UCSD-AML1 (cell line): Measurements from ENCODE around the gene TRMT10A.
A peak's percentile ranks its signal among the peaks of the same experiment; 100 is the strongest.

ENCODE experiments used
- DNase-seq: peaks from one replicate; lab custom pipeline; 2025; ENCODE audit not compliant: unreplicated experiment; lab: John Stamatoyannopoulos, UW

Gene TRMT10A

GRCh38 chr4:99563310-99564186 is at the start of gene TRMT10A:
Gene TRMT10A, minus strand, starts transcription at chr4:99564039. Its CDS starts 4,701 bp downstream, at chr4:99559338.
- DNase-seq = peak; percentile 97

GRCh38 chr4:99612704-99613103 is 48.9 kb upstream of the TRMT10A start:
- no peak for DNase-seq

- DNase-seq = no peak
These were observed 48.4 kb upstream of the TRMT10A start for GRCh38 chr4:99612281-99612680.

- no peak for DNase-seq
These were observed 46.9 kb upstream of the TRMT10A start for GRCh38 chr4:99610605-99611175.

GRCh38 chr4:99608417-99608816 is 44.6 kb upstream of the TRMT10A start:
- no peak for DNase-seq

GRCh38 chr4:99606716-99607115 is 42.9 kb upstream of the TRMT10A start:
- DNase-seq = no peak

- no peak for DNase-seq
These were observed 31.0 kb upstream of the TRMT10A start for GRCh38 chr4:99594818-99595217.

GRCh38 chr4:99593781-99594641 is 30.2 kb upstream of the TRMT10A start:
- no peak for DNase-seq

- DNase-seq = no peak
These were observed 27.9 kb upstream of the TRMT10A start for GRCh38 chr4:99591757-99592156.

GRCh38 chr4:99587803-99588202 is 24.0 kb upstream of the TRMT10A start:
- no peak for DNase-seq

GRCh38 chr4:99587309-99587708 is 23.5 kb upstream of the TRMT10A start:
- DNase-seq = no peak

GRCh38 chr4:99586797-99587196 is 23.0 kb upstream of the TRMT10A start:
- DNase-seq = no peak

GRCh38 chr4:99586322-99586721 is 22.5 kb upstream of the TRMT10A start:
- DNase-seq = no peak

- DNase-seq = no peak
These were observed 21.7 kb upstream of the TRMT10A start for GRCh38 chr4:99585516-99585915.

GRCh38 chr4:99578714-99579113 is 14.9 kb upstream of the TRMT10A start:
- DNase-seq = no peak

- no peak for DNase-seq
These were observed 10.9 kb upstream of the TRMT10A start, which contains the start of gene MTTP for GRCh38 chr4:99574530-99575324. Gene MTTP, plus strand, starts transcription at chr4:99574824. Its CDS starts 86 bp downstream, at chr4:99574910.

GRCh38 chr4:99573735-99574368 is 10.0 kb upstream of the TRMT10A start:
- DNase-seq = no peak

- DNase-seq = no peak
These were observed 8.8 kb upstream of the TRMT10A start for GRCh38 chr4:99572527-99573240.

- DNase-seq = no peak
These were observed 8.0 kb upstream of the TRMT10A start for GRCh38 chr4:99571883-99572282.

GRCh38 chr4:99564921-99565320 is 1.1 kb upstream of the TRMT10A start:
- no peak for DNase-seq
